ENCODE measurements around the gene TSPAN7.

DNA sequence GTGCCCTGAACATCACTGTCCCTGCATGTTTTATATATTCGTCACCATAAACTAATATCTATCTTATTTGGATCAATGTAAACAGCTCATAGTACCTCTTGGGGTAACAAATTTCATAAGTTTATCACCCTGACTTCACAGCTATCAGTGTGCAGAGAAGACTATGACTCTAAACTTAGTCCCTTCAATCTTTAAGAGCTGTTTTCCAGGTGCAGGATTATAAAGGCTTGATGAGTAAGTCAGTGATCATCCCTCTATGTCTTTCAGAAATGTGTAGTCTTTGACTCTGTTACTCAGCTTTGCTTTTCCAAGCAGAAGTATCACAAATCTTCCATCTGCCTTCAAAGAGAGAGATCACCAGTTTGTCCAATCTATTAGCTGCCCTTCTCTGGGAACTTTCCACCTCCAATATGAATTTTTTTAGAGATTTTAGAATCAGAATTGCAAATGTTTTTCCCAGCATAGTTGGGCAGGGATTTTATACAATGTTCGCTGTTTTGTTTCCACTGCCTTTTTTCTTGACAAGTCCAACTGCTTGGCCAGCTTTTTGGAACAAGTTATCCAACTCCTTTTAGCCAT lies 45.1 kb upstream of the TSPAN7 start:
- no peak for TF ChIP-seq POLR2A (IDR thresholded peaks at IDR 0.05)
- TF ChIP-seq, protein P1, sequence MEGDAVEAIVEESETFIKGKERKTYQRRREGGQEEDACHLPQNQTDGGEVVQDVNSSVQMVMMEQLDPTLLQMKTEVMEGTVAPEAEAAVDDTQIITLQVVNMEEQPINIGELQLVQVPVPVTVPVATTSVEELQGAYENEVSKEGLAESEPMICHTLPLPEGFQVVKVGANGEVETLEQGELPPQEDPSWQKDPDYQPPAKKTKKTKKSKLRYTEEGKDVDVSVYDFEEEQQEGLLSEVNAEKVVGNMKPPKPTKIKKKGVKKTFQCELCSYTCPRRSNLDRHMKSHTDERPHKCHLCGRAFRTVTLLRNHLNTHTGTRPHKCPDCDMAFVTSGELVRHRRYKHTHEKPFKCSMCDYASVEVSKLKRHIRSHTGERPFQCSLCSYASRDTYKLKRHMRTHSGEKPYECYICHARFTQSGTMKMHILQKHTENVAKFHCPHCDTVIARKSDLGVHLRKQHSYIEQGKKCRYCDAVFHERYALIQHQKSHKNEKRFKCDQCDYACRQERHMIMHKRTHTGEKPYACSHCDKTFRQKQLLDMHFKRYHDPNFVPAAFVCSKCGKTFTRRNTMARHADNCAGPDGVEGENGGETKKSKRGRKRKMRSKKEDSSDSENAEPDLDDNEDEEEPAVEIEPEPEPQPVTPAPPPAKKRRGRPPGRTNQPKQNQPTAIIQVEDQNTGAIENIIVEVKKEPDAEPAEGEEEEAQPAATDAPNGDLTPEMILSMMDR (IDR thresholded peaks at IDR 0.05 in 8 of 11, conservative IDR thresholded peaks at IDR 0.05 in 3 of 11), result no peak

Data from spleen (tissue), 7 donors.